Astrocyte of the spinal cord (primary cell): ENCODE measurements around the gene SH3RF3.
A peak's percentile ranks its signal among the peaks of the same experiment; 100 is the strongest.

Source experiments
- DNase-seq: peaks from one replicate; pipeline ENCODE4 v3.0.0; 2011; ENCODE audit warnings: low read depth, low spot score
- H3K4me3 ChIP-seq: 2 replicates; pipeline ENCODE4 v1.5.1; 2011; ENCODE audit warnings: low read depth, mild to moderate bottlenecking, low read length, moderate library complexity
- in situ Hi-C: cut with HindIII; loops from 2 replicates; pipeline ENCODE4 v1.10.0; 2017; ENCODE audit warnings: low sequenced_read_pairs
- TF ChIP-seq, protein P1 (sequence below): IDR thresholded peaks from 2 replicates; pipeline ENCODE4 v1.5.1; 2012; ENCODE audit warnings: low read depth, mild to moderate bottlenecking, low read length, inconsistent platforms

SH3RF3 gene

DNA sequence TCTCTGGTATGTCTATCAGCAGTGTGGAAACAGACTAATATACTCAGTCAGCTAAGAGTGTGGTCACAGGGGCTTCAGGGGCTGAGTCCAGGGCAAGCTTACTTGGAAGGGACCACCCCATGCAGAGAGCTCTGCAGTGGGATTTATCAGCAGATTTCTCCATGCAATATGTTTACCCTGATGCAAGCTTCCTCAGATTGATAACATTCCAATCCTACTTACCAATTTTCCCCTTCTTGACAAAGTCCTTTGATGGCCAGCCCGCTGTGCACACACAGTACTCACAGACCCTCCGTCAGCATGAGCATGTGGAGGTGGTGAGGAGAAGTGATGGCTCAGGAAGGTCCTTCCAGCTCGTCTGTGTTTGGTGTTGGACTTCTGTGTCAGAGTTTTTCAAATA lies 51.8 kb downstream of the SH3RF3 start:
- H3K4me3 ChIP-seq = no peak overlapping the region
- in situ Hi-C loops = no loop called here
- TF ChIP-seq, protein P1, sequence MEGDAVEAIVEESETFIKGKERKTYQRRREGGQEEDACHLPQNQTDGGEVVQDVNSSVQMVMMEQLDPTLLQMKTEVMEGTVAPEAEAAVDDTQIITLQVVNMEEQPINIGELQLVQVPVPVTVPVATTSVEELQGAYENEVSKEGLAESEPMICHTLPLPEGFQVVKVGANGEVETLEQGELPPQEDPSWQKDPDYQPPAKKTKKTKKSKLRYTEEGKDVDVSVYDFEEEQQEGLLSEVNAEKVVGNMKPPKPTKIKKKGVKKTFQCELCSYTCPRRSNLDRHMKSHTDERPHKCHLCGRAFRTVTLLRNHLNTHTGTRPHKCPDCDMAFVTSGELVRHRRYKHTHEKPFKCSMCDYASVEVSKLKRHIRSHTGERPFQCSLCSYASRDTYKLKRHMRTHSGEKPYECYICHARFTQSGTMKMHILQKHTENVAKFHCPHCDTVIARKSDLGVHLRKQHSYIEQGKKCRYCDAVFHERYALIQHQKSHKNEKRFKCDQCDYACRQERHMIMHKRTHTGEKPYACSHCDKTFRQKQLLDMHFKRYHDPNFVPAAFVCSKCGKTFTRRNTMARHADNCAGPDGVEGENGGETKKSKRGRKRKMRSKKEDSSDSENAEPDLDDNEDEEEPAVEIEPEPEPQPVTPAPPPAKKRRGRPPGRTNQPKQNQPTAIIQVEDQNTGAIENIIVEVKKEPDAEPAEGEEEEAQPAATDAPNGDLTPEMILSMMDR = no peak
- DNase-seq = peak; percentile 49

DNA sequence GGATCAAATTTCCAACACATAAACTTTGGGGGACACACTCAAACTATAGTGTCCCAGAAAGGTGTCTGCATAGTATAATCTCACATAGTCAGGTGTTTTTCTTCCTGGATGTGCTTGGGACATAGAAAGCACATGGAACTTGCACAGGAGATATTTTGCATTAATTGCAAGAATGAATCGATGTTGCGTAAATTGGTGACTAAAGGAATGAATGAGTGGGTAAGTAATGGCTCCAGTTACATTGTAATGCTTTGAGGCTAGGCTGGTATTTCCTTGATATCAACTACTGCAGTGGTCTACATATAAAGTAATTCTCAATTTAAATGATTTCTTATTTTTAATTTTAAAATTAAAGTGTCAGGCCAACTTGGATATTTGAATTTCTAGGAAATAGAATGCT lies 53.4 kb downstream of the SH3RF3 start:
- in situ Hi-C loops = no loop called here
- no peak for DNase-seq
- H3K4me3 ChIP-seq = no peak overlapping the region
- TF ChIP-seq, protein P1 = no peak

DNA sequence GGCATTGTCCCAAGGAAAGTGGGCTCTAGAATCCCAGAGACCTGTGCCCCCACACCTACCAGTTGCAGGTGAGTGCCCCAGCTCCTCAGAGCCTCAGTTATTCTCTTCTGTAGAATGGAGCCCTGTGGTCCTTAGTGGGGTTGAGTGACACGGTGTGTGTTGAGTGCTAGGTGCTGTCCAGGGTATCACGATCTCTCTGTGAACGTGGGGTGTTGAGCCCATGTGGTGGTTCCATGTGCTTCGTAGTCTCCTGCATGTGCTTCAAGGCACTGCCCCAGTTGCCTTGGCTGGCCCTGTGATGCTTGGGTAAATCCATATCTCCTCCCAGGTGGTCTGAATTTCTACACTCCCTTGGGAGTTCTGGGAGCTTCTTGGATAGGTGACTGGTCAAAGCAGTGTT lies 54.9 kb downstream of the SH3RF3 start:
- no peak overlapping the region for H3K4me3 ChIP-seq
- TF ChIP-seq, protein P1 = no peak
- DNase-seq = no peak
- in situ Hi-C loops = no loop called here

DNA sequence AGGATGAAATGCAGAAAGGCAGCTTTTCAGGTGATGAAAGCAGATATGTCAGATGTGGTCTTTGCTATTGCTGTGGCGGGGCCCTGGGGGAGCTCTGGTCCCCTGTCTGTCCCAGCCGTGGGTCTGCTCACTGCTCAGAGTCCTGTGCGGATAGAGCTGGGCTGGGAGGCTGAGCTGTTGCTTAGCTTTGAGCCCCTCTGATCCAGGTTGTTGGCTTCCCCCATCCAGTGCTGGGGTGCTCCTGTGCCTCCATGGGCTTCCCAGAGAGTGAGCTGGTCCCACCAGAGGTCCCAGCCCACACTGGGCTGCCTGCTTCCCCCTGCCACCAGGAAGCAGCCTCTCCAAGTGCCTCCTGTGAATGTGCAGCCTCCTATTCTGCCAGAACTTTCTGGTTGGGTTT lies 55.4 kb downstream of the SH3RF3 start:
- DNase-seq = no peak
- in situ Hi-C loops = no loop called here
- no peak overlapping the region for H3K4me3 ChIP-seq
- TF ChIP-seq, protein P1 = no peak

DNA sequence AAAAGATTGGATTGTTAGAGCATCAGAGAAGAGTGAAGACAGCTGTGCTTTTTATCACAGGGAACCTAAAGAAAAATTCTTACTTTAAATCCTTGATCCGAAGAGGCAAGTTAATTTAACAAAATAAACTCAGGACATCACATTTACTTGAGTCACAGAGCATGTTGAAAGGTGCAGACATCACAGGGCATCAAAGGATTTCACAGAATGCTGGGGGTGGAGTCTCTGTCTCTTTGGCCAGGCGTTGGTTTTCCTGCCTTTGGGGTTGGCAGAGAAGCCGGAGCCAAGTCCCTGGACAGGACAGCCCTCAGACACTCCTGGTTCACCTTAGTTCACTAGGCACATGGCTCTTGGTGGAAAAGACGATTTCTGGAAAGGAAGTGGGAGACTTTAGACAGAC lies 56.3 kb downstream of the SH3RF3 start:
- DNase-seq = peak; percentile 67
- no peak overlapping the region for H3K4me3 ChIP-seq
- TF ChIP-seq, protein P1 = no peak
- in situ Hi-C loops = no loop called here

DNA sequence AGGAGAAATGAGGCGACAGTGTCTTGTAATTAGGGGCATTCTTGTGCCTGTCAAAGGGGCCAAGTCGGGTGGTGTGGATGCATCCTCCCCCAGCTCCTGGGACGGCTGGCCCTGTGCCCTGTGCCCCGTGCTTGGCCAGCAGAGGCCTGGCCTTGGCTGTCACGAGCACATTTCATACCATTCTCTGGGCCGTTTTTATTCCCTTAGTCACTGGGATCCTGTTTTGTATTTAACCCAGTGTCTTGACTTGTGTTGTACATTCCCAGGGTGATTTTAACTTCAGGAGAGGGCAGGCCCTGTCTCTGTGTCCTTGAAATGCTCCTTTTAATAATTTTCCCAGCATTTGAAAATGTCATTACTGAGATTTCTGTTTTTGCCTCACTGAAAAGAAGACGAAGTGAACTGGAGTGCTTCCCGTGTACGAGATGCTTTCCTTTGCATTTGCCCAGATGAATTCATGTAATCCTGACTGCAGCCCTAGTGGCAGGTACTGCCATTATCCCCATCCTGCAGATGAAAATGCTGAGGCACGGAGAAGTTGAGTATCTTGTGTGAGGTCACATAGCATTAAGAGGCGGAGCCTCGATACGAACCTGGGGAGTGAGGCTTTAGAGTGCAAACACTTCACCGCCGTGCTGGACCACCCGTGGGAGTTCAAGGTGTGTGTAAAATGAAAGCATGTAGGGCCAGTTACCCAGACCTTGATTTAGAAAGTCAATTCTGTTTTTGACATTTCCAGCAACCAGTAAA lies 57.0 kb downstream of the SH3RF3 start:
- TF ChIP-seq, protein P1 = no peak
- DNase-seq = peak; percentile 62
- in situ Hi-C loops = no loop called here
- H3K4me3 ChIP-seq = no peak overlapping the region
